ENCODE results near the gene MRFAP1L1. TPM values are rescaled to one million over a fixed set of nuclear protein-coding genes. Genes with fewer than 3 reads are reported as not detected.
"Not testable (repeated sequence)": the region's sequence is repeated elsewhere in the genome, so short reads cannot be mapped to it uniquely, and the experiment has no call there.

Gene MRFAP1L1
- total RNA-seq, 1 donor from 2014 or later = 100 TPM

DNA sequence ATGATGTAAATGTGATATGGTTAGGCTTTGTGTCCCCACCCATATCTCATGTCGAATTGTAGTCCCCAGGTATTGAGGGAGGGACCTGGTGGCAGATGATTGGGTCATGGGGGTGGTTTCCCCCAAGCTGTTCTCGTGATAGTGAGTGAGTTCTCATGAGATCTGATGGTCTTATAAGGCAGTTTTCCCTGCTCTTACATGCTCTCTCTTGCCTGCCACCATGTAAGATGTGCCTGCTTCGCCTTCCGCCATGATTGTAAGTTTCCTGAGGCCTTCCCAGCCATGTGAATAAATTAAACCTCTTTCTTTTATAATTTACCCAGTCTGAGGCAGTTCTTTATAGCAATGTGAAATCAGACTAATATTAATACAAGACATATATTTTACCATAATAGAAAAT lies 30.3 kb upstream of the MRFAP1L1 start:
- FAIRE-seq (no peak), DNase-seq (ENCODE audit: low spot score in 2 of 2) (no peak)

- no peak for FAIRE-seq
Measured at GRCh38 chr4:6734165-6734786, 24.6 kb upstream of the MRFAP1L1 start.

DNA sequence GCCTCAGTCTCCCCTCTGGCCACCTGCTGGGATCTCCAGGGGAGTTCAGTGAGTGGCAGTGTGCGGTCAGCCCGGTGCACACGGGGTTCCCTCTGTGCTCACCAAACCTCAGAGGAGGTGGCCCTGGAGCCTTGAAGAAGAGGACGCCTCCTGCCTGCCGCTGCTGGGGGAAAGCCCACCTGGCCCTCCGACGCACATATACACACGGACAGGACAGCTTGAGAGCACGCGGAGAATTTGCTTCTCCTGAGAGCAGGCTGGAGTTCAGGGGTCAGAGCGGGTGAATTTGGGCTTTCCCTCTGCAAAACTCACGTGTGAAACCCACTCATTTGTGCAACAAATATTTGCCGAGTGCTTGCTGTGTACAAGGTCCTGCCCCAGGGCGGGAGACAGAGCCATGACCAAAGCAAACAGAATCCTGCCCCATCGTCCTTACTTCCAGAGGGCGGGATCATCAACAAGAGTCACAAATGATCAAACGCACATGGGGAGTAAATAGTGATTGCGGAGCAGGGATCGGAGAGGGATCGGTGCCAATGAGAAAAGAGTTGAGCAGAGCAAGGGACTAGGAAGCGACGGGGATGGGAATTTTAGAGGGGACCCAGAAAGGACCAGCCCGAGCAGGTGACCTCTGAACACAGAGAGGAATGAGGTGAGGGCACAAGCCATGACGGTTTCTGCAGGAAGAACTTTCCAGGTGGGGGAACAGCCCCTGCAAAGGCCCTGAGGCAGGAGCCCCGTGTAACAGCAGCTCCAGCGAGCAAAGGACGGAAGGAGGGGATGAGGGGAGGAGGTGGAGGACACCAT lies 23.9 kb upstream of the MRFAP1L1 start:
- no peak for FAIRE-seq

More at GRCh38 chr4:6734165-6734786, 24.6 kb upstream of the MRFAP1L1 start:
- DNase-seq (ENCODE audit: low spot score in 2 of 2) = no peak

DNA sequence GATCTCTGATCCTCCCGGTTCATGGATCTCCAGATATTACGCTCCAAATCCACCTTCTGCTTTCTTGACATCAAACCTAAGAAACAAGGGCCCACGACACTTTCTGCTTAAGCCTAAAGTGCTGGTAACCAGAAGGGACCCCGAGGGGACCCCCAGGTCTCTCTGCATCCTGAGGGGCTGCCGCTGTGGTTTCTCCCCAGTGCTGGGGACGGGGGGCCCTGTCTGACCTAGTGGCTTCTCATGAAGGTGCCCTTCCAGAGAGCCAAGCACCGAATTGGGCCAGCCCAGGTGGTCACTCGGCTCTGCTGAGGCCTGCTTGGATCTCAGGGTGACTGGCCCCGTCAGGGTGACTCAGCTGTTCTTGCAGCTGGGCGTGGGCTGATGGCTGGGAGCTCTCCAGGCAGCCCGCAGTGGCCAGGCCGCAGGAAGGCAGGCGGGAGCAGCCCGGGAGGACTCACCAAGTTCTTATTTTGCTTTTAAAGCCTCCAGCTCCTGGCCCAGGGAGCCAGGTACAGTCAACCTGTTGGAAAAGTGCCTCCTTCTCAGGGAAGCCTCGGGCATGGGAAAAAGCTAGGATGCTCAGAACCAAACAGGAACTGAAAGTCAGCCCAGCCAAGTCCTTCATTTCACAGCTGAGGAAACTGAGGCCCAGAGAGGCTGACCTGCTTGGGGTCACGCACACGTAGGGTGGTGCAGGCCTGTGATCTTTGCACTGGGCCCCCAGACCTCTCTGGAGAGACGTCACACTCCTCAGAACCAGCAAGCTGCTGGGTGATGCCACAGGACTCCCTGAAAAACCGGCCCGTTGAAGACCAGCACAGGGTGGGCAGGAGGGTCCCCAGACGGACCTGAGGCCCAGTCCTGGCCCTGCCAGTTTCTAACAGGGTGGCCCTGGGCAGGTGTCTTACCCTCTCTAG lies 23.0 kb upstream of the MRFAP1L1 start:
- FAIRE-seq (no peak), DNase-seq (ENCODE audit: low spot score in 2 of 2) (peak in 1 of 2 donors; percentile 66)

More for the DNA sequence above, 23.9 kb upstream of the MRFAP1L1 start:
- DNase-seq (ENCODE audit: low spot score in 2 of 2) = no peak

- FAIRE-seq (no peak), DNase-seq (ENCODE audit: low spot score in 2 of 2) (no peak)
Measured at GRCh38 chr4:6731780-6732179, 22.1 kb upstream of the MRFAP1L1 start.

DNA sequence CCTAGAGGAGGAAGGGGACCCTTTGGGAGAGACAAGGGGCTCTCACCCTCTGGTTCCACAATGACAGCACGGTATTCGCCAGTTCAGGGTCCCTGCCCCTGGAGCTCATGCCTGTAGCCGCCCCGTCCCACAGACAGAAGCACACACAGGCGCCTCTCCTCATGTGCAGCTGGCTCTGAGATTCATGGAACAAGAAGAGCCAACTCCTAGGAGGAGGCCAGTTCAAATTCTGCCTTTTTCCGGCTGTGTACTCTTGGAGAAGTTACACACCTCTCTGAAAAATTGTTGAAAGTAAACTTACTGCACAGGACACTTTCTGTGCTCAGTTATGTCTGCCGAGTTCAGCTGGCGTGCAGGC lies 21.6 kb upstream of the MRFAP1L1 start:
- DNase-seq (ENCODE audit: low spot score in 2 of 2) = no peak
- FAIRE-seq = no peak

GRCh38 chr4:6730603-6731317 lies 21.1 kb upstream of the MRFAP1L1 start:
- FAIRE-seq = no peak
- DNase-seq (ENCODE audit: low spot score in 2 of 2) = no peak

DNA sequence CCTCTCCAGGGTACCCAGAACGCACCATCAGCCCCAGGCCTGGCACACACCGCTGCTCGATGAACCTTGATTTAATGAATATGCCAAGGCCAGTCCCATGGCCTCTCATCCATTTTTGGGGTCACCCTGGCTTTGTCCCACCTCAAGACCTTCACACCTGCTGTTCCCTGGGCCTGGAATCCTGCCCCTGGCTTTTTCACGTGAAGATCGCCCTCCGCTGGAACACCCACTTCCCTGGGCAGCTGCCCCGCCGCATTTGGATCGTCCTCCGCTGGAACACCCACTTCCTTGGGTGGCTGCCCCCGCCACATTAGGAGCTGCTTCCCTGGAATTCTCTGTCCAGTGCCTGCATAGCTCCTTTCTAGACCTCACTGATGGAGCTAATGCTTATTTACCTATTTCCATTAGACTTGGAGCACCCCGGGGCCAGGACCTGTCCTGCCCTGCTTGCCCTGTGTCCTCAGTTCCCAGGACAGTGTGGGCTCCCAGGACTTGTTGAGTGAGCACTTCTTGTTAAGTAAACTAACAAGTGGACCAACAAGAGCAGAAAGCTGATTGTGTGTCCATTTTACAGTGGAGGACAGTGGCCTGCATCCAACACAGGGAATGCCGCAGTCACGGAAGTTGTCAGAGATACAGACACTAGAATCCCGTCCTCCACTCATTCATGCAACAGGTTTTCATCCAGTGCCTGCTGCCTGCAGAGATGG lies 18.8 kb upstream of the MRFAP1L1 start:
- no peak for DNase-seq (ENCODE audit: low spot score in 2 of 2)
- FAIRE-seq = no peak

- FAIRE-seq = no peak
- no peak for DNase-seq (ENCODE audit: low spot score in 2 of 2)
Measured at GRCh38 chr4:6727943-6728250, 18.2 kb upstream of the MRFAP1L1 start.

GRCh38 chr4:6727081-6727942 lies 17.6 kb upstream of the MRFAP1L1 start:
- FAIRE-seq (no peak), DNase-seq (ENCODE audit: low spot score in 2 of 2) (peak; percentile 70 to 71)

DNA sequence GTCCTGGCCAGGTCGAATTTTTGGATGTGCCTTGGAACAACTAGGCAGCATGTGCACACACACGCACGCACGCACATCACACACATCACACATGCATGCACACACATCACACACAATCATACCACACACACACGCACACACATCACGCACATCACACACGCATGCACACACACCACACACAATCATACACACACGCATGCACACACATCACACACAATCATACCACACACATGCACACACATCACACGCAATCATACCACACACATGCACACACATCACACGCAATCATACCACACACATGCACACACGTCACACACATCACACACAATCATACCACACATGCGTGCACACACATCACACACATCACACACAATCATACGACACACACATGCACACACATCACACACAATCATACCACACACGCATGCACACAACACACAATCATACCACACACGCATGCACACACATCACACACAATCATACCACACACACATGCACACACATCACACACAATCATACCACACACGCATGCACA lies 15.8 kb upstream of the MRFAP1L1 start:
- not testable (repeated sequence) for DNase-seq (ENCODE audit: low spot score in 2 of 2); FAIRE-seq

- FAIRE-seq = no peak
Measured at GRCh38 chr4:6724421-6725111, 14.9 kb upstream of the MRFAP1L1 start.

GRCh38 chr4:6723851-6724250 lies 14.2 kb upstream of the MRFAP1L1 start:
- DNase-seq (ENCODE audit: low spot score in 2 of 2) (no peak), FAIRE-seq (no peak)

More at GRCh38 chr4:6724421-6725111, 14.9 kb upstream of the MRFAP1L1 start:
- DNase-seq (ENCODE audit: low spot score in 2 of 2) = no peak

DNA sequence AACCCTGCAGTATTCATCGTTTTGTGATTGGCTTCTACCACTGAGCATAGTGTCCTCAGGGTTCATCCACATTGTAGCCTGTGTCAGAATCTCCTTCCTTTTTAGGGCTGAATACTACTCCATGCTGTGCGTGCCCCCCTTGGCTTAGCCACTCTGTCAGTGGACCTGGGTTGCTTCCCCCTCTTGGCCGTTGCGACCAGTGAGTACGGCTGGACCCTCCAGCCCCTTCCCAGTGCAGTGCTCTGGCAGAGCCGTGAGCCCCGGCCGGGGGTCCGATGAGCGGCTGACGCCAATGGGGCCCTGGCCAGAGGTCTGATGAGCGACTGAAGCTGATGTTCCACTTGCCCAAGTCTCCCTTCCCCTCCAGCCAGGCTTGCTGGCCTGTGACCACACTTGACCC lies 13.2 kb upstream of the MRFAP1L1 start:
- DNase-seq (ENCODE audit: low spot score in 2 of 2) (no peak), FAIRE-seq (no peak)

DNA sequence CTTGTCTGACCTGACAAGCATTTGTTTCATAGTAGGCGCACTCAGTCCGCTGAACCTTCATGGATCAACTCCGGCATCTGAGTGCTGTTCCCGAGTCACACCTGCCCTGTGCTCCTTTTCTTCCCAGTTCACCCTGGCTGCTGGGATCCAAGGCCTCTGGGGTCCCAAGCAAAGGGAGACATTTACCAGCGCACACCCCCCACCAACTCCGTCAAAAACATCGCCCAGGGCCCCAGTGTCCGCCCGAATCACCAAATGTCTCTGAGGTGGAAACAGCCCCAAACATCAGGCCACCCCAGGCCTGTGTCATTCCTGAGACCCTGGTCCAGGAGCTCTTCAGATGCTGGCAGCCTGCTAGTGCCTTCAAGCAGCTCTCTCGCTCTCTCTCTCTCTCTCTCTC lies 11.5 kb upstream of the MRFAP1L1 start:
- DNase-seq (ENCODE audit: low spot score in 2 of 2) (no peak), FAIRE-seq (no peak)

DNA sequence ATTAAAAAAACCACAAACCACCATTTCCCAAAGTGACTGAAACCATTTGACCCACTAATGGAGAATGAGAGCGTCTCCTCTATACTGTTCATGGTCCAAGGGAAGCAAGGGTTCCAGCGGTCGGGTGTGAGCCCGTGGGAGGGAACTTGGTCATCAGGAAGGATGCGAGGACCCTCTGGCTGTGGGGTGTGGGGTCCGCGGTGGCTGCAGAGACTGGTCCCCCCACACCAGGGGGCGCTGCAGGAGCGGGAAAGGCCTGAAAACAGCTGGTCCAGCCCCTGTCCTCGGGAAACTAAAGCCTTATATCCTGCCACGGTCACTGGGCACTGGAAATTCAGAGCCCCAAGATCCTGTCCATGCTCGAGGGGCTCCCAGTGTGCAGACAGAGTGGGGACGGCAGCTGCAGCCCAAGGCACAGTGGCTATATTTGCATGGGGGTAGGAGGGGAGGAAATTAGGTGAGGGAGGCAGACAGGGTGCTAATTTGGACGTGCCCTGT lies 10.6 kb upstream of the MRFAP1L1 start:
- DNase-seq (ENCODE audit: low spot score in 2 of 2) (peak; percentile 81 to 92), FAIRE-seq (no peak)

- no peak for DNase-seq (ENCODE audit: low spot score in 2 of 2)
- FAIRE-seq = no peak
Measured at GRCh38 chr4:6719611-6720179, 10.0 kb upstream of the MRFAP1L1 start.

All from frontal cortex (tissue), 4 donors.